GM10847 (cell line): Measurements from ENCODE around the gene GIGYF2.

Experiments used
- POLR2A ChIP-seq: IDR thresholded peaks from 2 replicates; pipeline ENCODE4 v1.6.1; 2011; ENCODE audit not compliant: insufficient read length; ENCODE audit errors: extremely low read depth

GIGYF2 gene

GRCh38 chr2:232714969-232715368 is 17.8 kb downstream of the GIGYF2 start:
- no peak for TF ChIP-seq POLR2A

GRCh38 chr2:232721261-232721660 is 24.1 kb downstream of the GIGYF2 start:
- no peak for TF ChIP-seq POLR2A

GRCh38 chr2:232721882-232722281 is 24.8 kb downstream of the GIGYF2 start:
- TF ChIP-seq POLR2A: no peak

GRCh38 chr2:232723027-232723426 is 25.9 kb downstream of the GIGYF2 start:
- TF ChIP-seq POLR2A: no peak

GRCh38 chr2:232728785-232729184 is 31.7 kb downstream of the GIGYF2 start:
- no peak for TF ChIP-seq POLR2A

- TF ChIP-seq POLR2A: no peak
Observed at GRCh38 chr2:232731470-232731869, 34.3 kb downstream of the GIGYF2 start.

- no peak for TF ChIP-seq POLR2A
Observed at GRCh38 chr2:232741294-232741693, 44.2 kb downstream of the GIGYF2 start.

GRCh38 chr2:232741972-232742371 is 44.8 kb downstream of the GIGYF2 start:
- no peak for TF ChIP-seq POLR2A

- no peak for TF ChIP-seq POLR2A
Observed at GRCh38 chr2:232744963-232745362, 47.8 kb downstream of the GIGYF2 start.

- TF ChIP-seq POLR2A: no peak
Observed at GRCh38 chr2:232748038-232748437, 50.9 kb downstream of the GIGYF2 start.

- TF ChIP-seq POLR2A: no peak
Observed at GRCh38 chr2:232749331-232749730, 52.2 kb downstream of the GIGYF2 start.

GRCh38 chr2:232750135-232750671 is 53.1 kb downstream of the GIGYF2 start:
- no peak for TF ChIP-seq POLR2A

GRCh38 chr2:232757905-232758304 is 60.8 kb downstream of the GIGYF2 start:
- TF ChIP-seq POLR2A: no peak

GRCh38 chr2:232761301-232761907 is 64.3 kb downstream of the GIGYF2 start:
- no peak for TF ChIP-seq POLR2A

GRCh38 chr2:232767866-232768265 is 70.7 kb downstream of the GIGYF2 start:
- TF ChIP-seq POLR2A: no peak

GRCh38 chr2:232770207-232770606 is 73.1 kb downstream of the GIGYF2 start:
- TF ChIP-seq POLR2A: no peak

- TF ChIP-seq POLR2A: no peak
Observed at GRCh38 chr2:232771870-232772269, 74.7 kb downstream of the GIGYF2 start.

GRCh38 chr2:232772531-232772930 is 75.4 kb downstream of the GIGYF2 start:
- TF ChIP-seq POLR2A: no peak

- no peak for TF ChIP-seq POLR2A
Observed at GRCh38 chr2:232773815-232774214, 76.7 kb downstream of the GIGYF2 start.
